ENCODE results near the gene CSMD2. TPM values are rescaled to one million over a fixed set of nuclear protein-coding genes. Genes with fewer than 3 reads are reported as not detected.

CSMD2 gene
- total and polyA plus RNA-seq, 2 of the 4 experiments (the other 2 are of a cell fraction): under 0.01 to 0.36 TPM

- dilution Hi-C loops (cut with HindIII; ENCODE audit: low sequenced_read_pairs, unreplicated experiment): no loop called here
These were observed 292.8 kb downstream of the CSMD2 start for GRCh38 chr1:33872275-33872674.

More at GRCh38 chr1:33872275-33872674, 292.8 kb downstream of the CSMD2 start:
- no TSS peak for BruUV-seq (replicated peaks)
- Histone ChIP-seq H4K91ac (ENCODE audit: insufficient read depth, low read depth, low read length) (no peak overlapping the region), H3K14ac (replicated peaks; ENCODE audit: low read depth, low read length) (no peak overlapping the region), H3K9me1 (ENCODE audit: insufficient read depth, low read length) (no peaks in the 10 kb centered on the region), H4K20me1 (ENCODE audit: insufficient read depth, low read length) (no peaks in the 10 kb centered on the region), H3K4me3 (ENCODE audit: insufficient read depth, low read depth, low read length) (no peak overlapping the region), H2AK5ac (ENCODE audit: low read depth, low read length) (no peak overlapping the region), H3K9ac (ENCODE audit: low read depth, low read length) (no peak overlapping the region), H2AFZ (replicated peaks; ENCODE audit: low read length, poor library complexity) (no peak overlapping the region), H2AK9ac (replicated peaks; ENCODE audit: low read depth, low read length, poor library complexity) (no peak overlapping the region), H3K56ac (ENCODE audit: extremely low read depth, insufficient read depth, low read length) (no peak overlapping the region), H3K36me3 (ENCODE audit: control insufficient read depth, insufficient read depth, low read length) (no peaks in the 10 kb centered on the region), H2BK5ac (ENCODE audit: low read depth, low read length, poor library complexity, severe bottlenecking) (no peak overlapping the region), H3K9me3 (ENCODE audit: control insufficient read depth, insufficient read depth, low read length) (peaks cover 11% of the 10 kb centered on the region; the same call in 1 of the 2 replicates), H3K79me1 (ENCODE audit: low read depth in 1 of 2, low read length in 2 of 2) (no peaks in the 10 kb centered on the region), H3K4ac (ENCODE audit: low read depth, low read length) (no peak overlapping the region), H3K23ac (ENCODE audit: low read depth, low read length) (no peak overlapping the region), H4K8ac (ENCODE audit: low read depth in 2 of 2, low read length in 2 of 2) (no peak overlapping the region), H4K5ac (ENCODE audit: low read depth, low read length) (no peak overlapping the region), H3K27ac (ENCODE audit: insufficient read depth, low read length) (no peak overlapping the region), H2BK120ac (ENCODE audit: low read depth, low read length) (no peak overlapping the region), H3K18ac (ENCODE audit: low read depth, low read length) (no peak overlapping the region), H2BK20ac (ENCODE audit: low read depth, low read length) (no peak overlapping the region), H3K4me2 (ENCODE audit: low read depth, low read length) (no peak overlapping the region), H2BK15ac (ENCODE audit: low read depth, low read length) (no peak overlapping the region), H3K4me1 (ENCODE audit: control insufficient read depth, insufficient read depth, low read length) (no peaks in the 10 kb centered on the region), H3K27me3 (ENCODE audit: control insufficient read depth, insufficient read depth, low read length) (no peaks in the 10 kb centered on the region)
- in situ Hi-C loops (cut with MboI; ENCODE audit: low sequenced_read_pairs): no loop called here
- CTCF ChIA-PET: no interaction called here
- intact Hi-C loops (cut with micrococcal nuclease): no loop called here
- POLR2A ChIA-PET (ENCODE audit: unreplicated experiment): no interaction called here
- no peak for ATAC-seq (ENCODE audit: low read depth)
- no peak for DNase-seq
- TF ChIP-seq CHD1 (IDR thresholded peaks at IDR 0.05; ENCODE audit: low read depth, low read length) (no peak), BHLHE40 (IDR thresholded peaks at IDR 0.05; ENCODE audit: low read depth, low read length) (no peak), NFE2L2 (IDR thresholded peaks at IDR 0.05; ENCODE audit: low read depth, low read length) (no peak), CEBPB (IDR thresholded peaks at IDR 0.05; ENCODE audit: low read depth, low read length) (no peak), MAZ (IDR thresholded peaks at IDR 0.05; ENCODE audit: borderline replicate concordance, low read depth, low read length) (no peak), MXI1 (IDR thresholded peaks at IDR 0.05; ENCODE audit: borderline replicate concordance, low read depth, low read length) (no peak), RAD21 (IDR thresholded peaks at IDR 0.05; ENCODE audit: low read length) (no peak), RCOR1 (IDR thresholded peaks at IDR 0.05; ENCODE audit: insufficient replicate concordance, low read length) (no peak), SMC3 (IDR thresholded peaks at IDR 0.05; ENCODE audit: low read depth, low read length) (no peak), MAFK (IDR thresholded peaks at IDR 0.05; ENCODE audit: low read depth, low read length) (no peak), FOS (IDR thresholded peaks at IDR 0.05; ENCODE audit: low read depth, low read length) (no peak), POLR2A (IDR thresholded peaks at IDR 0.05; ENCODE audit: low read depth, low read length) (no peak), RFX5 (IDR thresholded peaks at IDR 0.05; ENCODE audit: low read depth, low read length) (no peak)
- TF ChIP-seq, protein P1, sequence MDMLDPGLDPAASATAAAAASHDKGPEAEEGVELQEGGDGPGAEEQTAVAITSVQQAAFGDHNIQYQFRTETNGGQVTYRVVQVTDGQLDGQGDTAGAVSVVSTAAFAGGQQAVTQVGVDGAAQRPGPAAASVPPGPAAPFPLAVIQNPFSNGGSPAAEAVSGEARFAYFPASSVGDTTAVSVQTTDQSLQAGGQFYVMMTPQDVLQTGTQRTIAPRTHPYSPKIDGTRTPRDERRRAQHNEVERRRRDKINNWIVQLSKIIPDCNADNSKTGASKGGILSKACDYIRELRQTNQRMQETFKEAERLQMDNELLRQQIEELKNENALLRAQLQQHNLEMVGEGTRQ (IDR thresholded peaks at IDR 0.05; ENCODE audit: low read depth, low read length): no peak
- TF ChIP-seq, protein P2, sequence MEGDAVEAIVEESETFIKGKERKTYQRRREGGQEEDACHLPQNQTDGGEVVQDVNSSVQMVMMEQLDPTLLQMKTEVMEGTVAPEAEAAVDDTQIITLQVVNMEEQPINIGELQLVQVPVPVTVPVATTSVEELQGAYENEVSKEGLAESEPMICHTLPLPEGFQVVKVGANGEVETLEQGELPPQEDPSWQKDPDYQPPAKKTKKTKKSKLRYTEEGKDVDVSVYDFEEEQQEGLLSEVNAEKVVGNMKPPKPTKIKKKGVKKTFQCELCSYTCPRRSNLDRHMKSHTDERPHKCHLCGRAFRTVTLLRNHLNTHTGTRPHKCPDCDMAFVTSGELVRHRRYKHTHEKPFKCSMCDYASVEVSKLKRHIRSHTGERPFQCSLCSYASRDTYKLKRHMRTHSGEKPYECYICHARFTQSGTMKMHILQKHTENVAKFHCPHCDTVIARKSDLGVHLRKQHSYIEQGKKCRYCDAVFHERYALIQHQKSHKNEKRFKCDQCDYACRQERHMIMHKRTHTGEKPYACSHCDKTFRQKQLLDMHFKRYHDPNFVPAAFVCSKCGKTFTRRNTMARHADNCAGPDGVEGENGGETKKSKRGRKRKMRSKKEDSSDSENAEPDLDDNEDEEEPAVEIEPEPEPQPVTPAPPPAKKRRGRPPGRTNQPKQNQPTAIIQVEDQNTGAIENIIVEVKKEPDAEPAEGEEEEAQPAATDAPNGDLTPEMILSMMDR (conservative IDR thresholded peaks at IDR 0.05; ENCODE audit: low read depth, low read length): no peak
- TF ChIP-seq, protein P3, sequence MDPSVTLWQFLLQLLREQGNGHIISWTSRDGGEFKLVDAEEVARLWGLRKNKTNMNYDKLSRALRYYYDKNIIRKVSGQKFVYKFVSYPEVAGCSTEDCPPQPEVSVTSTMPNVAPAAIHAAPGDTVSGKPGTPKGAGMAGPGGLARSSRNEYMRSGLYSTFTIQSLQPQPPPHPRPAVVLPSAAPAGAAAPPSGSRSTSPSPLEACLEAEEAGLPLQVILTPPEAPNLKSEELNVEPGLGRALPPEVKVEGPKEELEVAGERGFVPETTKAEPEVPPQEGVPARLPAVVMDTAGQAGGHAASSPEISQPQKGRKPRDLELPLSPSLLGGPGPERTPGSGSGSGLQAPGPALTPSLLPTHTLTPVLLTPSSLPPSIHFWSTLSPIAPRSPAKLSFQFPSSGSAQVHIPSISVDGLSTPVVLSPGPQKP (IDR thresholded peaks at IDR 0.05; ENCODE audit: borderline replicate concordance, low read depth, low read length): no peak
